NCI-H345 treated with DMSO at 0.1 percent for 48 hours (cell line): ENCODE data around the gene ACTN4.

ENCODE experiments used
- DNase-seq: peaks from one replicate; lab custom pipeline; 2025; ENCODE audit not compliant: unreplicated experiment; lab: John Stamatoyannopoulos, UW

Gene ACTN4

GRCh38 chr19:38722947-38723605, 75.6 kb downstream of the ACTN4 start:
- no peak for DNase-seq

GRCh38 chr19:38723606-38723965, 76.1 kb downstream of the ACTN4 start:
- no peak for DNase-seq

GRCh38 chr19:38723990-38724854, 76.8 kb downstream of the ACTN4 start:
- no peak for DNase-seq

- no peak for DNase-seq
These were observed 78.2 kb downstream of the ACTN4 start for GRCh38 chr19:38725469-38726283.

GRCh38 chr19:38726284-38726673, 78.8 kb downstream of the ACTN4 start:
- DNase-seq, result no peak

- DNase-seq, result no peak
These were observed 79.4 kb downstream of the ACTN4 start for GRCh38 chr19:38726761-38727301.

GRCh38 chr19:38727306-38727867, 79.9 kb downstream of the ACTN4 start:
- DNase-seq, result no peak

- no peak for DNase-seq
These were observed 80.6 kb downstream of the ACTN4 start for GRCh38 chr19:38727868-38728660.

- DNase-seq, result no peak
These were observed 81.5 kb downstream of the ACTN4 start for GRCh38 chr19:38728752-38729541.

- peak; percentile 34 for DNase-seq
These were observed 82.4 kb downstream of the ACTN4 start for GRCh38 chr19:38729653-38730469.

- DNase-seq, result no peak
These were observed 83.0 kb downstream of the ACTN4 start for GRCh38 chr19:38730470-38730730.

- no peak for DNase-seq
These were observed 83.5 kb downstream of the ACTN4 start for GRCh38 chr19:38730731-38731589.

- DNase-seq, result peak; percentile 35
These were observed 84.3 kb downstream of the ACTN4 start for GRCh38 chr19:38731654-38732301.

- DNase-seq, result no peak
These were observed 85.7 kb downstream of the ACTN4 start for GRCh38 chr19:38733241-38733492.

- no peak for DNase-seq
These were observed 86.2 kb downstream of the ACTN4 start for GRCh38 chr19:38733493-38734175.

- no peak for DNase-seq
These were observed 86.7 kb downstream of the ACTN4 start for GRCh38 chr19:38734176-38734425.

- DNase-seq, result no peak
These were observed 87.2 kb downstream of the ACTN4 start for GRCh38 chr19:38734426-38735256.
